Stimulated activated CD4-positive, alpha-beta T cell treated with anti-CD3 and anti-CD28 coated beads, Interleukin-1b, Interleukin-23, amount 100 ng/mL, for 24 hours (primary cell): Measurements from ENCODE around the gene UFD1.
A peak's percentile ranks its signal among the peaks of the same experiment; 100 is the strongest.

Source experiments
- DNase-seq, 4 experiments: peaks; one replicate each; pipeline ENCODE4 v3.0.0-alpha.2; 2020; ENCODE audit warnings: low read depth in 4 of 4, low spot score in 1 of 4

UFD1 gene

GRCh38 chr22:19430890-19431541, 48.0 kb downstream of the UFD1 start:
- DNase-seq: no peak

DNA sequence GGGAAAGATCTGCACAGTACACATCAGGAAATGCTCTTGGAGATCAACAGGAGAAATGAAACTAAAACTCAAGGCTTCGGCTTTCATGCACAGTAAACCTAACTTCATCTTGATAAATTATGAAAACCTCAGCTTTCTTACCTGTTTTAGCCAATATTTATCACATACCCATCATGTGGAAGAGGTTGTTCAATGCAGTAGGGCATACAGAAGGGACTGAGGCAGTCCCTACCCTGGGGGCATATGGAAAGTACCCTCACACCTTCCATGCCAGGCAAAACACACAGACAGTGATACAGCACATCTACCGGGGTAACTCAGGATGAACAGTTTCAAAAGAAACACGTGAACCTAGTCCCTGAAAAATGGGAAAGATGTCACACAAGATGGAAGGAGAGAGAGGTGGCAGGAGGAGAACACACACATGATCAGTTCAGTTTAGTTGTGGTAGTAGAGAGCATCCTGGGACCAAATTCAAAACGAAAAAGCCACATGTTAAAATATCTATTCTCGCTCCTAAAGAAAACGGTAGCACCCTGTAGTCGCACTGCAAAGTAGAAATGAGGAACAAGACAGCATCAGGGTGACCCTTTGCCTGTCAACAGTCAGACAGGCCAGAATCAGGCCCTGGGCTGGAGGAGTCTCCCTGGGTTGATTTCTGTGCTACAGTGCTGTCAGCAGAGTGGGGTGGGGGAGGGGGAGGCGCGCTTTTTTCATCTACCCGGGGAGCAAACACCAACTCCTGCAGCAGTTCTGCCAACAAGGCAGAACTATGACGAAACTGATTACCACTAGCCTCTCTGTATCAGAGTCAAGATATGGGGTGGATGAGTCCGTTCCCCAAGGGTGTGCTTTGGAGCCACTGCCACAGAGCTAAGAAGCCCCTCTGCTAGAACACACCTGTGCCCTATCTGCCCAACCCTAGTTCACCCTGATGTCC, 48.8 kb downstream of the UFD1 start:
- no peak for DNase-seq

- no peak for DNase-seq
Observed at GRCh38 chr22:19424186-19424500, 54.9 kb downstream of the UFD1 start.

DNA sequence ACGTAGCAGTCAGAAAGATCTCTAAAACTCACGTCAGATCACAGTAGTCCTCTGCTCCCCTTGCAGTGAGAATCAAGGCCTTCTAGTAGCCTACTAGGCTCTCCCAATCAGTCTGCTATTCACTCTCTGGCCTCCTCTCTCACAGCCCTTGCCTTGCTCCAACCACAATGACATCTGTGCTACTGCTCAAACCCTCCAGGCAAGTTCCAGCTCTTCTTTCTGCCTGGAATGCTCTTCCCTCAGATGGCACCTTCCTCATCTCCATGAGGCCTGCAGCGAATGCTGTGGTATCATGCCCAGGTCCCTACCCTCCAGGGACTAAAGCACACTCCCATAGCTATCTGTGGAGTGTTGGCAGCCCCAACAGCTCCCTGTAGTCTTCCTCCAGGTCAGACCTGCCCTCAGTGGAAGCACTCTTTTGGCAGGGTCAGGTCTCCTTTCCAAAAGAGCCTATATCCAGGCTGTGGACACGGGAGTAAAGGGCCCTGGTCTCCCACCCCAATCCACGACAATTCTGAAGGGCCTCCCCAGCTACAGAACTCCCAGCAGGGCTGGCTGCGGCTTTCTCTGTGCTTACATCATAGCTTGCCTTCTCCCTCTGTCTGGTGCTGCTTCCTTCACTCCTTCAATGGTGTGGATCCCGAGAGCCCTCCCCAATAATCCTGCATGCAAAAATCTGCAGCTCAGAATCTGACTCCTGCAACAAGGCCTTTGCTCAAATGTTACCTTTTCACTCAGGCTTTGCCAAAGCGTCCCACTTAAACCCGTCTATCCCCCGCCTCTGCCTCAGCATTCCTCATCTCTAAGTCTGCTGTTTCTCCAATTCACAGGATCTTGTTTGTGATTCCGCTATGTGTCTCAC, 56.3 kb downstream of the UFD1 start:
- no peak for DNase-seq

DNA sequence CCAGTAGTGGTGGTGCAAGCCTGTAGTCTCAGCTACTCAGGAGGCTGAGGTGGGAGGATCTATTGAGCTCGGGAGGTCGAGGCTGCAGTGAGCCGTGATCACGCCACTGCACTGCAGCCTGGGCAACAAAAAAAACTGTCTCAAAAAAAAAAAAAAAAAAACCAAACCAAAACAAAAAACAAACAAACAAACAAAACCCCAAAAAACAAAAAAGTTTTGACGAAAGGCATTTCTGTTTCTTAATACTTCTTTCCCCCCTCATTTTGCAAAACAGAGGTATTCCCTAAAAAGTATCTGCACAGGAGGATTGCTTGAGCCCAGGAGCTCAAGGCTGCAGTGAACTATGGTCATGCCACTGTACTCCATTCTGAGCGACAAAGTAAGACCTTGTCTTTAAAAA, 58.7 kb downstream of the UFD1 start:
- DNase-seq: no peak

- DNase-seq: peak in 1 of 4 experiments; percentile 20
Observed at GRCh38 chr22:19419464-19420178, 59.4 kb downstream of the UFD1 start.

DNA sequence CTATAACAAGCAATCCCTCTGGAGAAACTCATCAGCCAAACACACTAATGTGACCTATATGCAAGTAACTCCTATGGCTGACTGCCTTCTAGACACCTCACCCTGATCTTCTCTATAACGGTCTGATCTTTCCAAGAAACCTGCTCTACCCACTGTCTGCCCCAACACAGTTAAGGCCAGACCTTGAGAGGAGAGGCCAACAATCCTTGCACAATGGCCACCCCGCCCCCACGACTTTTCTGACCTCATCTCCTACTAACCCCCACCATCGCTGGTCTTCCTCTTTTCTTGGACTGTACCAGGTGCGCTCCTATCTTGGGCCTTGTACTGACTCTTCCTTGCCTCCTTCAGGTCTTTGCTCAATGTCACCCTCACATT, 59.9 kb downstream of the UFD1 start:
- no peak for DNase-seq

DNA sequence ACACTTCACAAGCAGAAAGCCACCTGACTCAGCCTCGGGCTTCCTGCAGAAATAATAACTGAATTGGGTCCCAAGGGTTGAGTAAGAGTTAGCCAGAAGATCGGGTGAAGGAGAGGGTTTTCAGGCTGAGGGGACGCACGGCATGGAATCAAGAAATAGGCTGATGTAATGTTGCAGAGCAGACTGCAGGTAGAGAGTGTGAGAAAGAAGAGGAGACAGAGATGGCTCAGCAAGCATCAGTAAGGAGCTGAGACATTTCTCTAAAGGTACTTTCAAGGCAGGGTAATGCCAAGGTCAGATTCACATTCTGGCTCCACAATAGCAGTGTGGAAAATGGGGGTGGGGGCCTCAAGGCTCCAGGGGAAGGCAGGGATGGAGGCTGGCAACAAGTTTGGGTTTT, 66.1 kb downstream of the UFD1 start:
- no peak for DNase-seq

DNA sequence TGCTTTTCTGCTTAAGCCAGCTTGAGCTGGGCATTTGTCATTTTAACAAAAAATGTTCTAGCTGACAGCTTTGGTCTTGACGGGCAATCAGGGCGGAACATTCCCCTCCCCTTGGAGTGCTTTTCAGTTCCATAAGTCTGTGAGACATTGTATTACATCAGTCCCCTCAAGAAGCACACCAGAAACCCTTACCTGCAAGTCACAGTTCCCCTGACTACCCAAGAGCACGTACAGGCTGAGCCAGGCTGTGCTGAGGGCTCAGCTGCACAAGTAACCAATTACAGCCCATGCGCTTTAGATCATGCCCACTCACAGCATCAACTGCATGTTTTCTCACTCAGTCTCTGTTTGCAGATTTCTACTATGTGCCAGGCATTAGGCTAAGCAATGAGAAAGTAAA, 66.5 kb downstream of the UFD1 start:
- no peak for DNase-seq

GRCh38 chr22:19411690-19412045, 67.3 kb downstream of the UFD1 start:
- no peak for DNase-seq

DNA sequence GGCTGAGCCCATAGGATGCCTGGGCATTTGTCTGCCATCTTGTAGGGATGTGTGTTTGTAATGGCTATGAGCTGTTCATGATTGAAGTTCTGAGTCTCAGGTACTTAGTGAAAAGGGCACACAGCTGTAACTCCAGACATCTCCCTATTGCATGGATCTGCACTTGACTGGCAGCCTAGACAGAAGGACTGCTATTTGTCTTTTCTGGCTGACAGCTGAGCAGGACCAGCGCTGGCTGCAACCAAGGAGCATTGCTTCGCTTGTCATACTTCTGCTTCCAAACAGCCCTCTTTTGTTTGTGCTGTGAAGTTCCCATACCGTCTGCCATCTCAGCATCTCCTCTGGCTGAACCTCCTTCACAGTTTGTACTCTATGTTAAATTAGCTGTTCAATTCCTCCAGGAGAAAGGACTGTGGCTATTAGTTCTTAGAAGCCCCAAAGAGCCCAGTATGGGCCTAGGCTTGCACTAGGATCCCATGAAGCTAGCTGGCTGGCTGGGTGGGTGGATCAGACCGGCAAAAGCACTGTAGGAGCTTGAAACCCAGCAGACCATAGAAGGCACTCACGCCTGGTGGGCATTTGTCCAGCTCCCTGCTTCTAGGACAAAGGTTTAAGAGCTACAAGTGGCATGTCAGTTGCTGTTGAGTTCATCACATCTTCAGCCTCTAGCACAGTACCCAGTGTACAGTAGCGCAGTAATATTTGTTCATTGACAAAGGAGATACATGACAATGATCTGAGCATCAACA, 67.9 kb downstream of the UFD1 start:
- no peak for DNase-seq

GRCh38 chr22:19407649-19408606, 71.1 kb downstream of the UFD1 start:
- no peak for DNase-seq

GRCh38 chr22:19406846-19407245, 72.1 kb downstream of the UFD1 start:
- no peak for DNase-seq

- no peak for DNase-seq
Observed at GRCh38 chr22:19406281-19406811, 72.6 kb downstream of the UFD1 start.

DNA sequence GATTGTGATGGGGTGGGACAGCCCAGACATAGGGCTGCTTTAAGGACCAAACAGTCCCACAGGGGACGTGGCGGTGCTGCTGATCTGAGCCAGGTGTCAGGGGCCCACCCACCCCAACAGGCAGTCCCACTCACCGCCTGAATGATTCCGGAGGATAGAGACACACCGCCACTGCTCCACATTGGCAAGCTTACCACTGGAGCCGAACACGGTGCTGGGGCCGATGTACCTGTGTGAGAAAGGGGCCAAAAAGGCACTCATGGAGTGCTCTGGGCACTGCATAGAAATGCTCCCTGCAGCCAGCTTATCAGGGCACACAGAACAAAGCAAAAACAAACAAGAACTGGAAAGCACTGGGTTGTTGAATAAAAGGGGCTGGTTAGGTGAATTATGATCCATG, 73.3 kb downstream of the UFD1 start:
- no peak for DNase-seq

- no peak for DNase-seq
Observed at GRCh38 chr22:19405133-19405532, 73.9 kb downstream of the UFD1 start.

DNA sequence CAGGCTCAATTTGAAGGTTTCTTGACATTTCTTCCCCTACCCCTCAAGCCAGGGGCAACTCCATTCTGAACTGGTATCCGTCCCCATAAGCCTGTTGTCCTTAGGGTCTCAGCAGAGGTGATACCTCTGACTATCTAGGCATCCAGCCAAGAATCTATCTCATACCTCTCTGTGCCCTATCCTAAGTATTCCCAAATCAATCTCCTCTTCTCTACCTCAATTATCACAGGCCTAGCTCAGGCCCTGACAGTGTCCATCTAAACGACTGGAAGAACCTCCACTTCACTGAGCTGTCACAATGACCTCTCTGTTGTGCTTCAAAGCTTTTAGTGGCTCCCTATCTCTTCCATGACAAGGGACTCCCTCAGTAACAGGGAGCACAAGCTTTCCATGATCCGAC, 74.3 kb downstream of the UFD1 start:
- no peak for DNase-seq

GRCh38 chr22:19402642-19403191, 76.3 kb downstream of the UFD1 start:
- DNase-seq: no peak

DNA sequence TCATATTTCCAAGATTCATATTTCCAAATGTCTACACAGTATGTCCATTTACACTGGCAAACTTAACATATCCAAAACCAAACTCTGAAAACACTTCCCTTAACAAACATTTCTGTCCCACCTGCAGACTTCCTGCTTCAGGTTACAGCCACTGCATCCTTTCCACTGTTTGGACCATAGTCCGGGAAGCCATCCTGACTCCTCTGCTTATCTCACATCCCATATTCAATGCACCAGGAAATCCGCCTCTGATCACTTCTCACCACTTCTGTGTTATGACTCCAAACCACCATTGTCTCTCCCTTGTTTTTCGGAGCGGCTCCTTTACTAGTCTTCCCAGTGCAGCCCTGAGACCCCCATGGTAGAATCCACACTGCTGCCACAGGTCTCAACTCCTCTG, 77.5 kb downstream of the UFD1 start:
- DNase-seq: no peak
